Measurements from ENCODE around the gene BTN3A1. TPM values are rescaled to one million over a fixed set of nuclear protein-coding genes. Genes with fewer than 3 reads are reported as not detected.

BTN3A1 gene
- total and polyA plus RNA-seq, 12 donors = 3.9 to 44.3 (median 8.6) TPM

GRCh38 chr6:26427451-26427809 lies 25.4 kb downstream of the BTN3A1 start:
- ATAC-seq = no peak
- H3K4me3 ChIP-seq = no peak overlapping the region
- peaks cover 0 to 46% (median 18%) of the 10 kb centered on the region in 9 donors for H3K4me1 ChIP-seq
- no peak overlapping the region for H3K27ac ChIP-seq
- WGBS, 2 donors = 97 to 99% methylated on average over 3 of the region's 3 CpGs
- peaks cover 0 to 61% (median 11%) of the 10 kb centered on the region in 9 donors for H3K36me3 ChIP-seq
- intact Hi-C loops (cut with DNase I) = no loop called here
- peaks cover 0 to 6% (median 0%) of the 10 kb centered on the region in 7 donors for H3K27me3 ChIP-seq
- TF ChIP-seq, protein P1, sequence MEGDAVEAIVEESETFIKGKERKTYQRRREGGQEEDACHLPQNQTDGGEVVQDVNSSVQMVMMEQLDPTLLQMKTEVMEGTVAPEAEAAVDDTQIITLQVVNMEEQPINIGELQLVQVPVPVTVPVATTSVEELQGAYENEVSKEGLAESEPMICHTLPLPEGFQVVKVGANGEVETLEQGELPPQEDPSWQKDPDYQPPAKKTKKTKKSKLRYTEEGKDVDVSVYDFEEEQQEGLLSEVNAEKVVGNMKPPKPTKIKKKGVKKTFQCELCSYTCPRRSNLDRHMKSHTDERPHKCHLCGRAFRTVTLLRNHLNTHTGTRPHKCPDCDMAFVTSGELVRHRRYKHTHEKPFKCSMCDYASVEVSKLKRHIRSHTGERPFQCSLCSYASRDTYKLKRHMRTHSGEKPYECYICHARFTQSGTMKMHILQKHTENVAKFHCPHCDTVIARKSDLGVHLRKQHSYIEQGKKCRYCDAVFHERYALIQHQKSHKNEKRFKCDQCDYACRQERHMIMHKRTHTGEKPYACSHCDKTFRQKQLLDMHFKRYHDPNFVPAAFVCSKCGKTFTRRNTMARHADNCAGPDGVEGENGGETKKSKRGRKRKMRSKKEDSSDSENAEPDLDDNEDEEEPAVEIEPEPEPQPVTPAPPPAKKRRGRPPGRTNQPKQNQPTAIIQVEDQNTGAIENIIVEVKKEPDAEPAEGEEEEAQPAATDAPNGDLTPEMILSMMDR (IDR thresholded peaks at IDR 0.05) = no peak
- H3K9me3 ChIP-seq = no peaks in the 10 kb centered on the region
- DNase-seq = no peak

GRCh38 chr6:26428206-26428605 lies 26.1 kb downstream of the BTN3A1 start:
- intact Hi-C loops (cut with DNase I) = no loop called here
- no peak for DNase-seq
- Histone ChIP-seq H3K36me3 (peaks cover 0 to 61% (median 11%) of the 10 kb centered on the region in 9 donors), H3K9me3 (peaks cover 0 to 3% (median 0%) of the 10 kb centered on the region in 11 donors), H3K4me1 (peaks cover 0 to 42% (median 17%) of the 10 kb centered on the region in 9 donors), H3K27me3 (peaks cover 0 to 6% (median 0%) of the 10 kb centered on the region in 7 donors), H3K4me3 (no peak overlapping the region), H3K27ac (no peak overlapping the region)
- ATAC-seq = no peak
- TF ChIP-seq, protein P1 (IDR thresholded peaks at IDR 0.05) = no peak
- 94 to 98% methylated on average over 2 of the region's 2 CpGs for WGBS, 2 donors

GRCh38 chr6:26430787-26431186 lies 28.7 kb downstream of the BTN3A1 start:
- peaks cover 0 to 6% (median 0%) of the 10 kb centered on the region in 7 donors for H3K27me3 ChIP-seq
- intact Hi-C loops (cut with DNase I) = no loop called here
- H3K36me3 ChIP-seq = peaks cover 0 to 53% (median 5%) of the 10 kb centered on the region in 9 donors
- H3K4me3 ChIP-seq = no peak overlapping the region
- DNase-seq = no peak
- WGBS, 2 donors = 68 to 79% methylated on average over 5 of the region's 5 CpGs
- TF ChIP-seq, protein P1 (IDR thresholded peaks at IDR 0.05) = no peak
- H3K27ac ChIP-seq = no peak overlapping the region
- H3K9me3 ChIP-seq = peaks cover 0 to 19% (median 3%) of the 10 kb centered on the region in 11 donors
- peaks cover 0 to 20% (median 0%) of the 10 kb centered on the region in 9 donors for H3K4me1 ChIP-seq
- ATAC-seq = peak in 4 of 8 donors; percentile 7 to 57 (median 34)

DNA sequence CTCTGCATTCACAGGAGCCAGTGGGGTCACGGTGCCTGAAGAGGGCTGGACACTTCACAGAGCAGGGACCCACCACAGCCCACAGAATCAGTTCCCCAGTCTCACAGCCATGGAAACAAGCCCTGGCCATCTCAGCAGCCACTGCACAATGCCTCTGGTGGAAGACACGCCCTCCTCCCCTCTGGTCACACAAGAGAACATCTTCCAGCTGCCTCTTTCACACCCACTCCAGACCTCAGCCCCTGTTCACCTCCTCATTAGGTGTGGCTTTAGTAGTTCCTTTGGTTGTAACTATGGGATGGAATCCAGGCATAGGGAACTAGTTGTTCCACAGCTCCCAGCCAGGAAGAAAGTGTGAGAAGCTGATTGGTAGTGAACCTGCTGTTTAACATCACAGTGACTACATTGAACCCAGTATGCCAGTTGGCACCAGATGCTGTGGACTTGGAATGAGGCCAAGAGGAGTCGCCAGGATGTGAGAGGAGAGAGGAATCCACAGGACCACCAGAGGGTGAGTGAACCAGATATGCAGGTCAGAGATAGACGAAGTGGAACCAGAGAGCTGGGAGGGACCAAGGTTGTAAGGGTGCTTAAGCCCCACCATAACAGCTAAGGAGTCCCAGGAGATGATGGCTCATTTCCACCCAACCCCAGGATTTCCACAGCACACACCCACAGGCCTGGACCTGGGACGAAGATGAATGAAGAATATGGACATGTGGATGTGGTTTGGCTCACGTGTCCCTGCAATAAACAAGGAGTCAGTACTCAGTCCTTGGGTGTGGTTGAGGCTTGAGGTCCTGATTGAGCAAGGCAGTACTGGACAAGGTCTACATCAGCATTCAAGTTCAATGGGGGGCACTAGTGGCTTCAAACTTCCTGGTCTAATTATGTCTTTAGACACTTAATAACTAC lies 29.4 kb downstream of the BTN3A1 start:
- intact Hi-C loops (cut with DNase I) = no loop called here
- ATAC-seq = peak in 4 of 8 donors; percentile 21 to 57 (median 44)
- H3K9me3 ChIP-seq = peaks cover 0 to 19% (median 3%) of the 10 kb centered on the region in 11 donors
- peaks cover 0 to 6% (median 0%) of the 10 kb centered on the region in 7 donors for H3K27me3 ChIP-seq
- H3K36me3 ChIP-seq = peaks cover 0 to 46% (median 0%) of the 10 kb centered on the region in 9 donors
- TF ChIP-seq, protein P1 (IDR thresholded peaks at IDR 0.05) = no peak
- 76 to 81% methylated on average over 6 of the region's 6 CpGs for WGBS, 2 donors
- peaks cover 0 to 20% (median 0%) of the 10 kb centered on the region in 9 donors for H3K4me1 ChIP-seq
- no peak for DNase-seq
- H3K4me3 ChIP-seq = no peak overlapping the region
- peak overlapping the region in 1 of 10 donors; percentile 23 for H3K27ac ChIP-seq

Measured in heart right ventricle (tissue), 16 donors.